ENCODE results near the gene TMEM179.

DNA sequence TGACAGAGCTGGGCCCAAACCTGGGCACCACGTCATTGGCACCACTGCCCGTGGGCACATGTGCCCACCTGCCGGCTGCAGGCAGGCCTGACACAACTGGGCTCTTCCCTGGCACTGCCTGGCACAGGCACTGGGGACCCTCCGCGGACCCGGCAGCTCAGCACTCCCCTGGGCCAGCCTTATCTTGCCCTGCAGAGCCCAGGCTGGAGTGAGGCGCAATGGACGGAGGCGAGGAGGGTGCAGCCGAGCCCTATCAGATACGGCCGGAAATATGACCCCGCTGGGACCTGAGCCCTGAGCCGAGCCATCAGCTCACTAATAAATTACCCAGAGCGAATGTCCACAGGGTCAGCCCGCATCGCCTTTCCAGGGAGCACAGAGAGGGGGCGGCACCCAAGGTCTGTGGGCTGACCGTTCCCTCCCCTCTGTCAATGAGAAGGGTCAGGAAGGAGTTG is 26.7 kb downstream of the TMEM179 start:
- TF ChIP-seq, protein P1, sequence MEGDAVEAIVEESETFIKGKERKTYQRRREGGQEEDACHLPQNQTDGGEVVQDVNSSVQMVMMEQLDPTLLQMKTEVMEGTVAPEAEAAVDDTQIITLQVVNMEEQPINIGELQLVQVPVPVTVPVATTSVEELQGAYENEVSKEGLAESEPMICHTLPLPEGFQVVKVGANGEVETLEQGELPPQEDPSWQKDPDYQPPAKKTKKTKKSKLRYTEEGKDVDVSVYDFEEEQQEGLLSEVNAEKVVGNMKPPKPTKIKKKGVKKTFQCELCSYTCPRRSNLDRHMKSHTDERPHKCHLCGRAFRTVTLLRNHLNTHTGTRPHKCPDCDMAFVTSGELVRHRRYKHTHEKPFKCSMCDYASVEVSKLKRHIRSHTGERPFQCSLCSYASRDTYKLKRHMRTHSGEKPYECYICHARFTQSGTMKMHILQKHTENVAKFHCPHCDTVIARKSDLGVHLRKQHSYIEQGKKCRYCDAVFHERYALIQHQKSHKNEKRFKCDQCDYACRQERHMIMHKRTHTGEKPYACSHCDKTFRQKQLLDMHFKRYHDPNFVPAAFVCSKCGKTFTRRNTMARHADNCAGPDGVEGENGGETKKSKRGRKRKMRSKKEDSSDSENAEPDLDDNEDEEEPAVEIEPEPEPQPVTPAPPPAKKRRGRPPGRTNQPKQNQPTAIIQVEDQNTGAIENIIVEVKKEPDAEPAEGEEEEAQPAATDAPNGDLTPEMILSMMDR (conservative IDR thresholded peaks at IDR 0.05 in 1 of 2, IDR thresholded peaks at IDR 0.05 in 1 of 2; ENCODE audit: extremely low read depth in 1 of 2, insufficient read depth in 1 of 2, low read depth in 1 of 2, low read length in 2 of 2): no peak
- TF ChIP-seq EZH2 (IDR thresholded peaks at IDR 0.05; ENCODE audit: borderline replicate concordance, low read length): no peak
